HG02763 (cell line): ENCODE measurements around the gene PCGF3.
"Not testable (repeated sequence)": the region's sequence is repeated elsewhere in the genome, so short reads cannot be mapped to it uniquely, and the experiment has no call there.

Experiments used
- ATAC-seq: cut with Tn5 transposase; IDR thresholded peaks from one replicate; pipeline ENCODE4 v1.9.1; 2021; ENCODE audit warnings: mild to moderate bottlenecking, moderate library complexity; ENCODE audit not compliant: unreplicated experiment

The PCGF3 gene

DNA sequence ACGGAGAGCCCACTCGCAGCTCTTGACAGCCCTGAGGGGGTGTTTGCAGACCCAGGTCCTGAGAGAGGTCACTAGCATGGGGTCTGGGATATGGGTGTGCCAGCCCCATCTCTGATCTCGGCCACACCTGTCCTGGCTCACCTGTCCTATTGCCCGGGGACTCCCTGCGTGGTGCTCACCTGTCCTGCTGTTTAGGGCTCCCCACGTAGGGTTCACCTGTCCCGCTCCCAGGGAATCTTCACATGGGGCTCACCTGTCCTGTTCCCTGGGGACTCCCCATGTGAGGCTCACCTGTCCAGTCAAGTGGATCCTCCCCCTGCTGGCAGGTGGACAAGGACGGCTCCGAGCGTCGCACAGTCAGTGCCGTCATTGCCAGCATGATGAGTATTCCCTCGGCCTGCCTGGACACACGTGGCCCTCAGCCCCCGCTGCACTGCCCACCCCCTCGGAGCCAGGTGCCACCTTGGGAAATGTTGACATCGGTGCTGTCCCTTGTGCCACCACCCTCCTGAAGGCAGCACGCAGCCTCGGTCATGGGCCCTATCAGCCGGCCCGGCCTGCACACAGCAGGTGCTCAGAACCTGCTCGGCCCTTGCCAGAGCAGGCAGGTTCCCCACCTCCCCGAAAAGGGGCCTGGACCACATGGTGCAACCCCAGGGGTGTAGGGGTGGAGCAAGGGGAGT, 23.0 kb upstream of the PCGF3 start:
- no peak for ATAC-seq

GRCh38 chr4:683247-683897, 22.3 kb upstream of the PCGF3 start:
- ATAC-seq: no peak

DNA sequence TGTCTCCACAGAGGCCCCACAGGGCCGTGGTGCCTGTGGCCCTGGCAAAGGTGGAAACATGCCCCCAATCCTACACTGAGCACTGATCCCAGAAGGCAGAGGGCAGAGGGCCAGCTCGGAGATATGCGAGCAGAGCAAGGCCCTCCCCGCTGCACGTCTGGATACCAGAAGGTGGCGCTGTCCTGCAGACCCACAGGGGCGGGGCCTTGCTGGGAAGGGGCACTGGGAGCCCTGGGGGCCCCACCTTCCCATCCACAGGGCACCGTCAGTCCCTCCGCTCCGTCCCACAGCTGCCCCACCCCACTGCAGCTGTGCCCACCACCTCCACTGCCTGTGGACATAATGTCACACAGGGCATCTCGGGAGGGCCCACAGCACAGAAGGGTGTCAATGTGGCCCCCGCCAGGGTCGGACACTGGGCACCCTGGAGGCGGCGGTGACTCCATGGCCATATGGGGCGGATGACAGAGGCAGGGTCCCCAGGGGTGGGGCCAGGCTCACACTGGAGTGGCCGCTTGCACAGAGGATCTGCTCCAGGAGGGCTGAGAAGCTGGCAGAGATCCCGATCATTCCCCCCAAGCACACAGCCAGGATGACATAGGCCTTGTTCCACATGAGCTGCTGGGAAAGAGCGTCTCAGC, 21.5 kb upstream of the PCGF3 start:
- no peak for ATAC-seq

DNA sequence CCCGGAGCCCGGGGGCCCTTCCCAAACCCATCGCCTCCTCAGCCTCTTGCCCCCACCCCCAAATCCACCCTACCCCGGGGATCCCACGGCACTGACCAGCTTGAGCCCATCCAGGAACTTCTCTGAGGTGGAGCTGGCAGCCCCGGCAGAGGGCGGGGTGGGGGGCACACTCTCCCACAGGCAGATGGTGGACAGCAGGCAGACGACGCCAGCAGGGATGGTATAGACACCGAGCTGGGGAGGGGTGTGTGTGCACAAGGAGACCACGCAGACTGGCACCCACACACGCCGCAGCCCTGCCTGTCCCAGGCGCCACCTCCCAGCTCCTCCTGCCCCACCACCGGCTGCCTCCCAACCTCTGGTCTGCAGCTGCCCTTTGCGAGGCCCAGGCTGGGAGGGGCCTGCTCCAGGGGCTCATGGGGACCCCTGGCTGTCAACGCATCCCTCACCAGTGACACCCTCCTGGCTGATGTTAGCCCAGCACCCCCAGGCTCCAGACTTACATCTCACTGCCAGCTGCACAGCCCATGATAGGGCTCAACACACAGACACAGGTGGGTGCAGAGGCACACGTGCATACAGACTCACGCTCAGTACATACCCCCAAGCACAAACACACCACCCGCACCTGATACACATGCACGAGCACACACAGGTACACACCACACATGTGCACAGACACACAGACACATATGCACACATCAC, 20.9 kb upstream of the PCGF3 start:
- ATAC-seq: no peak

- no peak for ATAC-seq
Measured at GRCh38 chr4:685679-686412, 19.8 kb upstream of the PCGF3 start.

DNA sequence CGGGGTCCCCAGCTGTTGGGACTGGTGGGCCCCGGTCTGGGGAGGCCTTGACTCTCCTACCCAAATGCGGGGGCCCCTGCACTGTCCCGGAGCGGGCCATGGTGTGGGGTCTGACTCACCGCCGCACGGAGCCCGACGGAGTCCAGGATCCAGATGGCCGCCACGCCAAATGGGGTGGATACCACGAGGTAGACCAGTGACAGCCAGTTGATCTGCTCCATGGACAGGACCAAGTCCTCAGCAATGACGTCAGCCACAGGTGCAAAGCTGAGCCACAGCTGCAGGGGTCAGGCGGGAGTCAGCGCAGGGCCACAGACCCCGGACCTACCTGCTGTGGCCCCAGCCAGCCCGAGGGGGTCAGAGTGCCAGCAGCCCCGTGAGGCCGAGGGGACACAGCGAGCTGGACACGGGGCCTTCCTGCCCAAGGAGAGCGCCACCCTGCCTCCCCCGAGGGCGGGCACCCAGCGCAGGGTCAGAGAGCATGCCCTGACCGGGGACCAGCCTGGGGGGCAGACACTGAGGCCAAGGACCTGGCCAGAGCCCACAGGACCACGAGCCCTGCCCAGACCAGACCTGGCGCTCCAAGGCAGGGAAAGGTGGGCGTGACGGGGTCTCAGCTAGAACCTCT, 19.1 kb upstream of the PCGF3 start:
- ATAC-seq: no peak

GRCh38 chr4:687048-687970, 18.3 kb upstream of the PCGF3 start:
- no peak for ATAC-seq

- no peak for ATAC-seq
Measured at GRCh38 chr4:687971-688853, 17.4 kb upstream of the PCGF3 start.

- no peak for ATAC-seq
Measured at GRCh38 chr4:688854-689681, 16.6 kb upstream of the PCGF3 start, which contains the start of gene SLC49A3. SLC49A3 (minus strand) TSS chr4:689151; CDS start chr4:689127, 24 bp downstream.

DNA sequence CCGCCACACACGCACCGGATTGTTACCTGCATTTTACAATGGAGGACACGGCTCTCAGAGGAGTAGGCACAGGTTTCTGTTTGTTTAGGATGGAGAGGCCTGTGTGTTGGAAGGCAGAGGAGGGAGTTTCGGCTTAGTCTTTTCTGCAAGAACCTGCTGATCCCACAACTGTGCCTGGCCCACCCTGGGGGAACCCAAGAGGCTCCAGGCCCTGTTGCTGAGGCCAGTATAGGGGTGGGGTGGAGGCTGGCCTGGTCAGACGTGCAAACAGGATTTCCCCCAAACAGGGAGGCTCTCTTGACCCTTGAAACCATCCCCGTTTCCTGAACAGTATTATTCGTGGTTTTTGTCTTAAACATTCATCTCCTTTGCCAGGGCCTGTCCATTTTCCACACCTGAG, 15.9 kb upstream of the PCGF3 start:
- no peak for ATAC-seq

DNA sequence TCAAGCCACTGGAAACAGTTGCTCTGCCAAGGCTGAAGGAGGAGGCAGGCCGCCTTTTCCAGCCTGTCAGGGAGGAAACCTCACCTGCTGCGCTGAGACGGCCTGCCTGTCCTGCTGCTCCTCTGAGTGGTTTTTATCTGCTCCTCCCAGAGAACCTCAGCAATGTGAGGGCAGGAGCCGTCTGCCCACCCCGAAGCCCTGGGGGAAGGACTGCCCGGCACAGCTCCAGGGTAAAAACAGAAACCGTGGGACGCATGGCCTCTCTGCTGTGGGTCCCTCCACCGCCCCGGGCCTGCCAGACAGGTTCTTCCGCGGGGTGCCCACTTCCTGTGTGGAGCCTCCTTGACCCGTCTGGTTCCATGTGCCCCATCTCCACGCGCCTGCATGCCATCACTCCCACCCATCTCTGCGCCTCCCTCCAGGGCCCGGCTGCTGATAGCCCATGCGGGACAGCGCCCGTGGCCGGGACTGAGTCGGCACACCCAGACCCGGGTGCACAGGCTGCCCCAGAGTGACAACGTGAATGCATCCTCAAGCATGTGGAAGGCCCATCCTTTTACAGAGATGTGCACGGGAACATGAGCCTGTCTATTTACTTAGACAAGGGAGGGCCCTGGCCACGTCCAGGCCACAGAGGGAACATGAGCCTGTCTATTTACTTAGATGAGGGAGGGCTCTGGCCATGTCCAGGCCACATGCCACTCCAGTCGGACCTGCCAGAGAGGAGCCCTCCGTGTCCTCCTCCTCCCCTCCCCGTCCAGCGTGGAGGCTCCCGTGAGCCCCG, 12.7 kb upstream of the PCGF3 start:
- no peak for ATAC-seq

- not testable (repeated sequence) for ATAC-seq
Measured at GRCh38 chr4:694341-694940, 11.2 kb upstream of the PCGF3 start.

DNA sequence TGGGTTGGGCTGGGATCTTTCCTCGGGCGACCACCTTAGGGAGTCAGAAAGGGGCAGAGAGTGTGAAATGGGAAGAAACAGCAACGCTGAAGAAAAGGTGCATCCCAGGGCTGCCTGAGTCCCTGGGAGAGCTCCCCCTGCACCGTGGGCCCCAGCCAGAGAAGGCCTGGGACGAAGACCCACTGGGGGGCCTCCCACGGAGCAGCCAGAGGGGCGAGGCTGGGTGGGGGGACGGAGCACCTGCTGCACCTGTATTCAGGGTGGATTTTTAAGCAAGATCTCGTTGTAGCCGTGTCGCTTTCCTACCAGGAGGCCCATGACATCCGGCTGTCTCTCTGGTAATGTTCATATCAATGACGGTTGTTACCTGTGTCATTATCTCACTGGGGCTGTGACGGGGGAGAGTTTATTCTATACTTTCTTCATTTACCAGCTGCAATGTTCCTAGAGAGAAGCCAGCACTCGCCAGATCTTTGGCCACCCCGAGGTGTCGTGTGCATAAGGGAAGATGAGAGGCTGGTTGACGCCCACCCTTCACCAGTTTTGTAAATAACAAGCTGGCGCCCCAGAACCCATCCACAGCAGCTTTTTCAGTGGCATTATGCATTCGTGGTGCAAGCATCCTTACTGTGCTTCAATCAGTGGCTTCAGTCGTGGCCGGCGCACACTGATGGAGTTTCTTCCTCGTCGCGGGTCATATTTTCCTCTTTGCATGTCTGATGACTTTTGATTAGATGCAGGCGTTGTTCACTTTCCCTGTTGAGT, 5.6 kb upstream of the PCGF3 start:
- no peak for ATAC-seq

DNA sequence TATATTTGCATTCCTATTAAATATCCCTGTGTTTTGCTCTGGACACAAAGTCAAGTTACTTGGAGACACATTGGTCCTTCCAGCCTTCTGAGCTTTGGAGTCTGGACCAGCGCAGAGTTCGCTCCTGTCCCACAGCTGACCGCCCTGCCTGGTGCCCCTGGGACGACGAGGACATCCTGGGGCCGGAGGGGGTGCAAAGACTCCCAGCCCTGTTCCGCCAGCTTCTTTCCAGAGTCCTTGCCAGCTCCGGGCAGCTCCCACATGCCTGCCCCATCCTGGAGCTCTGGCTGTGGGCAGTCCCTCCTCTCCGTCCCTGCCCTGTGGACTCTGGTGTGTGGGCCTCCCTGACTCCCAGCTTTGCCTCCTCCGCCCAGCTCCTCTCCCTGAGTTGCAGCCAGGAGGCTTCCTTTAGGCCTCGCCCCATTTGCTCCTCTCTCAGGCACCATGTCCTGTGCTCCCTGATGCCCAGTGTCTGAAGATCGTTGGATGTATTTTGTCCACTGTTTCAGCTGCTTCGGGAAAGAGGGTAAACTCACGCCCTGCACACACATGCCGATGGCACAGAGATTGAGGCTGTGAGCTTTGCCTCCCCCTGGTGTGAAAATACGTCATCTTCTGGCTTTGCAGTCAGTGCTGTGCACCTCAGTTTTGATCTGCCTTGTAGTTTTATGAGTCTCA, 4.9 kb upstream of the PCGF3 start:
- no peak for ATAC-seq

GRCh38 chr4:702618-703048, 3.0 kb upstream of the PCGF3 start:
- no peak for ATAC-seq
